GM23248 (cell line): ENCODE measurements around the gene CDYL.

Experiments used
- EZH2 ChIP-seq: fragments of 200-600 bp; sonication (generic); IDR thresholded peaks from 2 replicates; pipeline ENCODE4 v1.6.1; 2018; ENCODE audit warnings: antibody characterized with exemption, mild to moderate bottlenecking; ENCODE audit not compliant: insufficient read depth, poor library complexity, severe bottlenecking
- EZH2phosphoT487 ChIP-seq: fragments of 200-600 bp; sonication (generic); IDR thresholded peaks from 2 replicates; pipeline ENCODE4 v1.6.1; 2018; ENCODE audit warnings: antibody characterized with exemption, moderate library complexity, mild to moderate bottlenecking, low read depth; ENCODE audit not compliant: insufficient read depth

GRCh38 chr6:4816904-4817303 lies 40.7 kb downstream of the CDYL start:
- TF ChIP-seq EZH2 (no peak), EZH2phosphoT487 (no peak)
